Suppressor macrophage (primary cell): Measurements from ENCODE around the gene PDE6B.

ENCODE experiments used
- DNase-seq, 4 experiments: peaks; one replicate each; pipeline ENCODE4 v3.0.0-alpha.2; 2020 to 2022

The PDE6B gene

DNA sequence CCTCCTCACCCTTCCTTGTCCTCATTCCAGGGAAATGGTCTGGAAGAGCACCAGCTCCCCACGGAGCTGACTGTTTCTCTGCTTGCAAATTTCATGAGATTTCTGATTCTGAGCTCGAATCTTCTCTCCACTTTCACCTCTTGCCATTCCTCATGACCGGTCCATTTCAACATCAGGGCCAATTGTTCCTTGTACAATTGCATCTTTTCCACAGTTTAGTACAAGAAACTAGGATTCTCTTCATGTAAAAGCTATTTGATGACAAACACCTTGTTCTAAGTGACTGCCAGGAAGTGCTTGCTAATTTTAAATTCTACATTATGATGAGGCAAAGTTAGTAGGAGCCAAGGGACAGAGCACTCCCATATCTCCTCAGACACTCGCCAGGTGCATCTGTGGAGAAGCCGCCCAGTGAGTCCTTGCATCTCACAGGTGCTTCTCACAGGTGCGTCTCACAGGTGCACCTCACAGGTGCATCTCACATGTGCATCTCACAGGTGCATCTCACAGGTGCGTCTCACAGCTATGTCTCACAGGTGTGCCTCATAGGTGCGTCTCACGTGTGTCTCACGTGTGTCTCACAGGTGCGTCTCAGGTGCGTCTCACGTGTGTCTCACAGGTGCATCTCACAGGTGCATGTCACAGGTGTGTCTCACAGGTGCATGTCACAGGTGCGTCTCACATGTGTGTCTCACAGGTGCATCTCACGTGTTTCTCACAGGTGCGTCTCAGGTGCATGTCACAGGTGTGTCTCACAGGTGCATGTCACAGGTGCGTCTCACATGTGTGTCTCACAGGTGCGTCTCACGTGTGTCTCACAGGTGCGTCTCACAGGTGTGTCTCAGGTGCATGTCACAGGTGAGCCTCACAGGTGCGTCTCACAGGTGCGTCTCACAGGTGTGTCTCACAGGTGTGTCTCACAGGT is 3.0 kb upstream of the PDE6B start:
- DNase-seq: peak in 3 of 4 experiments; percentile 18 to 22 (median 21)

GRCh38 chr4:622996-623913 is 2.1 kb upstream of the PDE6B start:
- DNase-seq: no peak

DNA sequence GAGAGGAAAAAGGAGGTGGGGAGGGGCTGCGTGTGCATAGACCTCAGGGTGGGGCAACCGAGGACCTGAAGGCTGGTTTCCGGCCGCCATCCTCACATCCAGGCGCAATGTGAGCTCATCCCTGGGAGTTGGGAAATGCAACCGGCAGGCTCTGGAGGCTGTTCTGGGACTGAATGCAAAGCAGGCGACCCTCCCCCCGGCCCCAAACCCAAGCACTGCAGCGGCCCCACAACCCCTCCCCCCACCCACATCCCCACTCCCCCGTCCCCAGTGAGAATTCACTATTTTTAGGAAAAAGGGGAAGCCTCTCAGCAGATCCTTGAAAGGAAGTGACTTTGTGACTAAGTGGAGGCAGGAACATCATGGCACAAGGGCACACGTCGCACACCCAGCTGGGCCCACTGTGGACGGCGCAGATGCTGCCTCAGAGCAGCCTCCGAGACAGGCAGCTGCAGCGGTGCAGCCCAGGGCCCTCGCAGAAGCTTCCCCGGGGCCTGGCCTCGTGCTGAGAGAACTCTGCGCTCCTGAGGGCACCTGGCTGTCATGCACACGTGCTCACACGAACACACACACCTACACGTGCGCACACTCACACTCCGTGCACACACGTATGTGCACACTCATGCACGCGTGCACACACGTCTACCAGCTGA is 1.3 kb upstream of the PDE6B start:
- peak; percentile 59 to 73 (median 65) for DNase-seq

GRCh38 chr4:625631-626161 is 323 bp downstream of the PDE6B start:
- DNase-seq: no peak

DNA sequence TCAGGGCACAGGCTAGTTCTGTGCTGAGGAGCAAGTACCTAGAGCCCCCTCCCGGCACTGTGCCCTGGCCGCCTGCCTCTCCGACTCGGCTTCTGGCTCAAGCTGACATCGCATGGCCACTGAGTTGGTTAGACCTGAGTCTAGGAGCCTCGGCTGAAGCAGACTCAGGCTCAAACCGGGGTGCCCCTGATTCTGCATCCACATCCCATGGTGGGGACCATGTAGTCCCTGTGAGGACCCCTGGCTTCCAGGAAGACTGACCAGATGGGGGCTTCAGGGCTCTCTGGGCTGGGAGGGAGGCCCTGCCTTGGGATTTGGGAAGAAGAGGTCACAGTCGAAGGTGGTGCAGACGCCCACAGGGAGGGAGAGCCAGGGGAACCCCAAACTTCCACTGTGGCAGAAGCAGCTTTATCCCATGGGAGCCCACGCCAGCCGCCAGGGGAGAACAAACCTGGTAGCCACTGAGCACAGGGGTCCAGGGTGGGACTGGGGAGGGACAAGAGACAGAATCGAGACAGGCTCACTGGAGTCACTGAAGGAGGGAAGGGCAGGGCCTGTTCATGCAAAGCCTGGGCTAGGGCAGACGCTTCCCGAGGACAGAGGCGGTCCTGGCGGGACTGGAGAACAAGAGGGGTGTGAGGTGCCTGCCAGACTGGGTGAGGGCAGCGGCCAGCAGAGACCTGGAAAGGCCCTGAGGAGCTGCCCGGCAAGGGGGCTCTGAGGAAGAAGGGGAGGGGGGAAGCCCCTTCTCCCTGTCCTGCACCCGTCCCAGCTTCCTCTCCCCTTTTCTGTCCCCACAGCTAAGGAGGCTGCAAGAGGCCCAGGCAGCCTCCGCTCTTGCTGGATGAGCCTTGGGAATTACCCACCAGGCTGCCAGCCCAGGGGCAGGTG is 1.1 kb downstream of the PDE6B start:
- DNase-seq: no peak

DNA sequence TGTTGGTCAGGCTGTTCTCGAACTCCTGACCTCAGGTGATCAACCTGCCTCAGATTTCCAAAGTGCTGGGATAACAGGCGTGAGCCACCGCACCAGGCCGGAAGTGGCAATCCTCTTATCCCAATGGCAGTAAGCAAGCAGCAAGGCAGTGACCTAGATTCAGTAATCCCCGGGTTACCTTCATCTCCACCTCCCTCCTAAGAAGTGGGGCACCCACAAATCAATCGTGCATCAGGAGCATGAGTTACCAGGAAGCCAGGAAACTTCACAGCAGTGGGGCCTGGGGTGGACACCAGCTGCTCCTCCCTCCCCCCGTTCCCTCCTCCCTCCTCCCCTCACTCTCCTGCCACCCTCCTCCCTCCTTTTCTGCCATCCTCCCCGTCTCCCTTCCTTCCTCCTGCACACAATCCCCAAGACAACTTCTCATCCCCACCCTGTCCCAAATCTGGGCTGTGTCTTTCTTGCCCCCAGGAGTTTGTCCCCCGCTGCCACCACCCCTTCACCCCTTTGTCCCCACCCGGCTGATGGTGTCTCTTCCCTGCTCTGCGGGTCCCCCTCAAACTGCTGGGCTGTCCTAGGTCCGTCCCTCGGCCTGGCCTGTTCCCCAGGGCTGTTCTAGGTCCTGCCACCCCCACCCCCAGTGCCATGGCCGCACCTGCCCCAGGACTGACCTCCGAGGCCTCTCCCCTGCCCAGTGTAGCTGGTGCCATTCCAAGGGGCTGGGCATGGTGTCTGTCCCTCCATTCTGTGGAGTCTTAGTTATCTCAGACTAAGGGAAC is 2.2 kb downstream of the PDE6B start:
- no peak for DNase-seq

- DNase-seq: no peak
These were observed 3.0 kb downstream of the PDE6B start for GRCh38 chr4:628311-628741.

- no peak for DNase-seq
These were observed 3.7 kb downstream of the PDE6B start for GRCh38 chr4:628821-629635.

DNA sequence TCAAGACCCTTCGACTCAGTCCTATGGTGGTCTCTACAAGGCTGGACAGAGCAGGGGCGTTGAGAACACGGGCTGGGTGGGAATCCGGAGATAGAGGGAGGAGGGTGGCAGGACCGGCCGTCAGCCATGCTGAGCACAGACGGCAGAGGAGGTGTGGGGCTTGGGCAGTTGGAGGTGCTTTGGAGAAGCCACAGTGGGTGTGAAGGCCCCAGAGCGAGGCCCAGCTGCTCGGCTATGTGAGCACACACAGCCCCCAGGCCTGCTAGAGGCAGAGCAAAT is 4.2 kb downstream of the PDE6B start:
- no peak for DNase-seq

GRCh38 chr4:629915-630641 is 4.7 kb downstream of the PDE6B start:
- DNase-seq: no peak

DNA sequence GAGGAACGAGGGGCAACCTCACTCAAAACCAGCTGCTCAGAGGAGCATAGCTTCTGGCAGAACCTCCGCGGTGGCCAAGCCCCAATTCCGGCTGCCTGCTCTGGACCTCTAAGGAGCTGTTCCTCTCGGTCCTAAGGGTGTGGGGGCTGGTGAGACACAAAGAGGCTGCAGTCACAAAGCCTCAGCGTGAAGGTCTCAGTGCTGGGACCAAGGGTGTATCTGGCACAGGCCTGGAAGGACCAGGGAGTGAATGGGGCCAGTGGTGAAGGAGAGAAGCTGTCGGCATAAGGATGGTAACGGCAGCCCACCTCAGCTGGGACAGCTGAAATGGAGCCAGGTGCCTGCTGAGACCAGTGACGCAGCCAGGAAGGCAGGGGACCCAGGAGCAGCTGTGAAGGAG is 5.3 kb downstream of the PDE6B start:
- DNase-seq: no peak

DNA sequence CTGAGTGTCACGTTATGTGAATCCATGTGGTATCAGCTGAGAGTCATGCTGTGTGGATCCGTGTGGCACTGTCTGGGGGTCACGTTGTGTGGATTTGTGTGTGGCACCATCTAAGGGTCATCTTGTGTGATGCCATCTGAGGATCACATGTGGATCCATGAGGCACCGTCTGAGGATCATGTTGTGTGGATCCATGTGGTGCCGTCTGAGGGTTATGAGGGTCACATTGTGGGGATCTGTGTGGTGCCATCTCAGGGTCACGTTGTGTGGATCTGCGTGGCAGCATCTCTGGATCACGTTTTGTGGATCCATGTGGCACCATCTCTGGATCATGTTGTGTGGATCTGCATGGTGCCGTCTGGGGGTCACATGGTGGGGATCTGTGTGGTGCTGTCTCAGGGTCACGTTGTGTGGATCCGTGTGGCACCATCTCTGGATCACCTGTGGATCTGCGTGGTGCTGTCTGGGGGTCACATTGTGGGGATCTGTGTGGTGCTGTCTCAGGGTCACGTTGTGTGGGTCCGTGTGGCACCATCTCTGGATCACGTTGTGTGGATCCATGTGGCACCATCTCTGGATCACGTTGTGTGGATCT is 6.9 kb downstream of the PDE6B start:
- no peak for DNase-seq

DNA sequence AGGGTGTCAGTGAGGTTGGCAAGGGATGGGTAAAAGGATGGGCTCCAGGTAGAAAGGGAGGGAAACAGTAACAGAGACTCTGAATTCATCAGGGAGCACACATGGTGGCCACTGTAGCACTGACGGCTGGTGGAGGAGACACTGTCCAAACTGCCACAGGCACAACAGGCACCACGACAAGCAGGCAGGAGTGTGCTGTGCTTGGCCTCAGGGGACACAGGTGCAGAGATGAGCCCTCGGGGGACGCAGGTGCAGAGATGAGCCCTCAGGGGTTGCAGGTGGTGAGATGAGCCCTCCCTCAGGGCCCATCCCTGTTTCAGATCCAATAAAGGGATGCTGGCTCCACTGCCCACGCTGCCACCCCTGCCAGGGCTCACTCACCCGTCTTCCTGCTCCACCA is 7.6 kb downstream of the PDE6B start:
- no peak for DNase-seq

GRCh38 chr4:633406-633805 is 8.0 kb downstream of the PDE6B start:
- no peak for DNase-seq

DNA sequence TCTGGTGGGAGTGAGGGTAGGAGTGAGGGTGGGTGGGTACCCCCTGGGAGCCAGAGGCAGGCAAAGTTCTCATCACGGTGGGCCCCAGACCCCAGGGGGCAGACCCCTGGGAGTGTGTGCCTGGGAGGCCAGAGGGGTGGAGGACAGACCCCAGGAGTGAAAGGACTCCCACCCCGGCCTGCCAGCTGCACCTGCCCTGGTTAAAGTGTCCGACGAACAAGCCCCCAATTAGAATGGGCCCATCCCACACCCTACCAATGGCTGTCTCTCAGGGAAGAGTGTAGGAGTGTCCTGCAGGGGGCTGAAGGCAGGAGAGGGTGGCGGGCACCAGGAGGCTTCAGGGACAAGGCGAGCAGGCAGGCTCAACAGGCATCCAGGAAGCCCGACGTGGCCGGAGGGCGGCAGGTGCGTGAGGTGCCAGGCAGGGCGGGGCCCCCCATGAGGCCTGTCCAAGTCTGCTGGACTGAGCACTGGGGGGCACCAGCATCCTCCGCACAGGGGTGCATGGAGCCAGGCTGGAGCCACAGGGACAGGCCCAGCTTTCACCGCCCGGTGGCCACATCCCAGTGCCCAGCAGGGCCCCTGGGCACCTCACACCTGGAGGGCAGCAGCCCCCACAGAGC is 8.7 kb downstream of the PDE6B start:
- no peak for DNase-seq

GRCh38 chr4:634599-634985 is 9.2 kb downstream of the PDE6B start:
- no peak for DNase-seq

- peak in 1 of 4 experiments; percentile 0 for DNase-seq
These were observed 9.9 kb downstream of the PDE6B start for GRCh38 chr4:635066-635835.
